Naive B cell (primary cell): ENCODE results near the gene AGAP9. TPM values are rescaled to one million over a fixed set of nuclear protein-coding genes. Genes with fewer than 3 reads are reported as not detected.
"Not testable (repeated sequence)": the region's sequence is repeated elsewhere in the genome, so short reads cannot be mapped to it uniquely, and the experiment has no call there.

Source experiments
- ATAC-seq, 2 donors: fragments of 150-1000 bp; cut with Tn5 transposase; 2 replicates each; pipeline ENCODE4 v1.10.0; 2021; ENCODE audit warnings: low read depth in 2 of 2, mild to moderate bottlenecking in 2 of 2, moderate library complexity in 2 of 2
- DNase-seq: peaks from one replicate; pipeline ENCODE4 v3.0.0; 2022
- H3K27ac Mint-ChIP-seq, 6 donors: one replicate each; pipeline ENCODE4 v1.8.0; 2020 to 2022; ENCODE audit warnings: mild to moderate bottlenecking in 6 of 6, mixed read lengths in 6 of 6, moderate library complexity in 5 of 6, inconsistent platforms in 2 of 6
- H3K27me3 Mint-ChIP-seq, 3 donors: one replicate each; pipeline ENCODE4 v1.8.0; 2021 to 2022; ENCODE audit warnings: mixed read lengths in 3 of 3, mild to moderate bottlenecking in 1 of 3
- H3K36me3 Mint-ChIP-seq, 2 donors: one replicate each; pipeline ENCODE4 v1.8.0; 2020 to 2022; ENCODE audit warnings: mixed read lengths in 2 of 2, inconsistent platforms in 1 of 2, mild to moderate bottlenecking in 1 of 2
- H3K4me1 Mint-ChIP-seq, 3 donors: one replicate each; pipeline ENCODE4 v1.8.0; 2020 to 2022; ENCODE audit warnings: mixed read lengths in 3 of 3, inconsistent platforms in 1 of 3, mild to moderate bottlenecking in 1 of 3, moderate library complexity in 1 of 3
- H3K4me3 Mint-ChIP-seq, 8 donors: one replicate each; pipeline ENCODE4 v1.8.0; 2020 to 2022; ENCODE audit warnings: mild to moderate bottlenecking in 8 of 8, mixed read lengths in 8 of 8, moderate library complexity in 8 of 8, inconsistent platforms in 2 of 8
- H3K9me3 Mint-ChIP-seq, 7 donors: one replicate each; pipeline ENCODE4 v1.8.0; 2020 to 2022; ENCODE audit warnings: mixed read lengths in 7 of 7, mild to moderate bottlenecking in 5 of 7, inconsistent platforms in 2 of 7, moderate library complexity in 1 of 7
- polyA plus RNA-seq, 6 donors: library from polyadenylated mRNA; unstranded; fragments of 300-500 nt; fragmentation: Illumina TruSeq; gene quantifications; one replicate each; pipeline ENCODE4 v1.2.3, GENCODE V29; 2021; ENCODE audit warnings: low read depth in 6 of 6

Gene AGAP9
- polyA plus RNA-seq, result under 1 TPM in 5 of 6 donors, not detected in 1; 0.12 to 0.65 (median 0.40) TPM

DNA sequence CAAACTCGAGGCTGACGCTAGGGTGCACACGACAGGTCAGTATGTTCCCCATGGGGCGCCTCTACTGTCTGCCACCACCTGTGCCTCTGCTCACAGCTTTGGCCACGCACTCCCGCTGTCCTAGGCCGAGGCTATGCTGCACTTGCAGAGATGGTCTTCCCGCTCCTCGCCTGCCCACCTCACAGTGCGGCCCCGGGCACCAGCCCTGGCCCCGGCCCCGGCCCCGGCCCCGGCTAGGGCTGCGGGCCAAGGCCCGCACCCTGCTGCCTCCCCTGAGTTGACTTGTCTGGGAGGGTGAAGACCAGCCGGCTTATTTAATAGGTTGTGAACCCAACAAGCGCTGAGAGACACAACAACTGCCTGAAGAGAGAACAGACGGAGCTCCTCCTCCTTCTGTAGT is at the start of gene AGAP9:
Gene AGAP9 (minus strand): TSS at position 164 of the 400 bp plus-strand sequence. CDS start 112 bp downstream, at position 52.
- H3K4me1 Mint-ChIP-seq, H3K27ac Mint-ChIP-seq, ATAC-seq, DNase-seq, H3K9me3 Mint-ChIP-seq, H3K36me3 Mint-ChIP-seq, H3K4me3 Mint-ChIP-seq, H3K27me3 Mint-ChIP-seq: not testable (repeated sequence)

DNA sequence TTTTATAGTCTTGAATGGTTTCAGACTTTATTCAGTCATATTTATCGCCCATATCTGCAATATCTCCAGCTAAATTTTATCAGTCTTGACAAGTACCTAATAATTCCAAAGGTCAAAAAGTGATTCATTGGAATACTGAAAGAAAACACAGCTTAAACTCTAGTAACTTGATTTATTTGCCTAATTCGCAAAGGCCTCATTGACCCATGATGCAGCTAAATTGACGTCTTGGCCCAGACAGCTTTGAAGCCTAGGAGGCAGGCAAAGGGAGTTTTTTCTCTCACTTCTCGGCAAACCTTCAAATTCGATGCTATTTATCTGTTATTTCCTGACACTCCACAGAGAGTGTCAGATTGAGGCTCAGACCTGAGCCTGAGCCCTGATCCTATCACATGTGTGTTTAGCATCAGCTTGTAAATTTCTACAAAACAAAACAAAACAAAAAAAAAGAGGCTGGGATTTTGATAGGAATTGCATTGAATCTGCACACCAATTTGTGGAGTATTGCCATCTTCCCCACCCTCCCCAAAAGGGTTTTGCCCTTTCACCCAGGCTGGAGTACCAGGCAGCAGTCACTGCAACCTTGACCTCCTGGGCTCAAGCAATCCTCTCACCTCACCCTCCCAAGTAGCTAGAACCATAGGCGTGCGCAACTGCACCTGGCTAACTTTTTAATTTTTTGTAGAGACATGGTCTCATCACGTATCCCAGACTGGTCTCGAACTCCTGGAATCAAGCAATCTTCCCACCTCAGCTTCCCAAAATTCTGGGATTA is 47.9 kb upstream of the AGAP9 start:
- not testable (repeated sequence) for H3K36me3 Mint-ChIP-seq, DNase-seq, H3K27me3 Mint-ChIP-seq, H3K9me3 Mint-ChIP-seq, H3K4me1 Mint-ChIP-seq, H3K4me3 Mint-ChIP-seq, H3K27ac Mint-ChIP-seq, ATAC-seq

DNA sequence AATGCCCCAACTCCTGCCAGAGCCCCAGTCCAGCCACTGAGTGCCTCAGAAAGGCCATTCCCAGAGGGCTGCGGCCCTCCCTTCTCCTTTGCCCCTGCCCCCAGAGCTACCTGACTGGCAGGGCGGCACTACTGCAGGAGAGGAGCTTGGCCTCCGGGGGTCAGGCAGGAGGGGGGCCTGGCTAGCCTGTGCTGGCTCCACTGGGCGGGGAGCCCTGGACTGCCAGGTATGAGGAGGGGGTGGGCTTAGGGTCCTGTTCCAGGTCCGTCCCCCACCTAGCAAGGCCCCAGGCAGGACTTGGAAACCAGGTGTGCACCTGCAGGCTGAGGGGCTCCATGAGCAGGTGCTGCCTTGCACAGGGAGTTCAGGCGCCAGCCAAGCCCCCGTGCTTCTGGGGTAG is 43.3 kb upstream of the AGAP9 start:
- not testable (repeated sequence) for H3K27ac Mint-ChIP-seq, H3K27me3 Mint-ChIP-seq, H3K36me3 Mint-ChIP-seq, DNase-seq, H3K4me1 Mint-ChIP-seq, H3K9me3 Mint-ChIP-seq, H3K4me3 Mint-ChIP-seq, ATAC-seq

DNA sequence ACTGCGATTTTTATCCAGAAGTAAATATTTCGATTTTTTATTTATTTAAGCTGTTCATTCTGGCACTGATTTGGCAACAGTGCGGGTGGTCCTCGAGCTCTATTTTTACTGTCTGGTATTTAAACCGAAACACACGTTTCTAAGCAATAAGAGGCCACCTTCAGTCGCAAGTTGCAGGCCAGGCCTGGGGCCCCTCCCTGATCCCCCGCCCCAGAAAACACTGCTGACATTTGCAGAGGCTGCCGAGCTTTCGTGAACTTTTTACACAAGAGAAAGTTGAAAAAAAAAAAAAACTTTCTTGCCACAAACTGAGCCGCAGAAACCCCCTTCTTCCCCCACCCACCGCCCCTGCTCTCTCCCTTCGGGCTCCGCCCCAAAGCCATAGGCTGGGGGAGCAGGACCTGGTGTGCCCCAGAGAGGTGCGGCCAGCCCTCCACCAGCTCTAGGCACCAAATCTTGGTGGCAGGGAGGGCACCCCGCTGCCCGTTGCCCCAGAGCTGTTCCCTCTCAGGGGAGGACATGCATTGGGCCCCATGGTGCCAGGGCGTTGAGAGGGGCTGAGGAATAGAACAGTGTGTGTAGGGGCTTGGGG is 42.8 kb upstream of the AGAP9 start:
- H3K4me1 Mint-ChIP-seq, H3K4me3 Mint-ChIP-seq, H3K27me3 Mint-ChIP-seq, ATAC-seq, H3K36me3 Mint-ChIP-seq, H3K9me3 Mint-ChIP-seq, DNase-seq, H3K27ac Mint-ChIP-seq: not testable (repeated sequence)

DNA sequence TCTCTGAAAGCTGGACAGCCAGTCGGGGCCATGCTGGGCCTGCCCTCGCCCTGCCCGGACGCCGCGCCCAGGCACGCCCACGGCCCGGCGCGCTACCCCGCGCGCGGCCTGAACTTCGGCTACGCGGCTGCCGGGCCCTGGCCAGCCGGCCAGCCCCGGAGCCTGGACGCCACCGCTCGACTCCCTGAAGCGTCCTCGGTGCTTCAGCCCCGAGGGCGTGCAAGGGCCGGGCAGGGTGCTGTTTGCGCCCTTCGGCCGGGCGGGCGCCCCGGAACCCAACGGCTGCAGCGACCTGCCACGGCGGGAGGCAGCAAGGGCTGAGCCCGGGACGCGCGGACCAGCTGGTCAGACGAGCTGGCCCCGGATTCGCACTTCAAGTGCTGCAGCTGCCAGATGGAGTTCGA is 42.1 kb upstream of the AGAP9 start:
- not testable (repeated sequence) for H3K36me3 Mint-ChIP-seq, H3K27ac Mint-ChIP-seq, ATAC-seq, H3K4me3 Mint-ChIP-seq, H3K9me3 Mint-ChIP-seq, DNase-seq, H3K27me3 Mint-ChIP-seq, H3K4me1 Mint-ChIP-seq

DNA sequence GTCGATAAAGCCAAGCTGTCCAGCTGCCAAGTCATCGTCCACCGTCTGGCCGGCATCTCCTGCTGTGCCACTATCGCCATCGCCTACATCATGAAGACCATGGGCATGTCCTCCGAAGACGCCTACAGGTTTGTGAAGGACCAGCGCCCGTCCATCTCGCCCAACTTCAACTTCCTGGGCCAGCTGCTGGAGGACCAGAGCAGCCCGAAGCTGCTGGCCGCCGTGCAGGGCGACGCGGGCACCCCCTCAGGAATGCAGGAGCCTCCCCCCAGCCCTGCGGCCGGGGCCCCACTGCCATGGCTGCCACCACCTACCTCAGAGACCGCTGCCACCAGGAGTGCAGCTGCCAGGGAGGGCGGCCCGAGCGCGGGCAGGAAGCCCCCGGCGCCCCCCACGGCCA is 41.5 kb upstream of the AGAP9 start:
- not testable (repeated sequence) for H3K4me3 Mint-ChIP-seq, H3K27ac Mint-ChIP-seq, H3K4me1 Mint-ChIP-seq, H3K27me3 Mint-ChIP-seq, H3K9me3 Mint-ChIP-seq, H3K36me3 Mint-ChIP-seq, ATAC-seq, DNase-seq

DNA sequence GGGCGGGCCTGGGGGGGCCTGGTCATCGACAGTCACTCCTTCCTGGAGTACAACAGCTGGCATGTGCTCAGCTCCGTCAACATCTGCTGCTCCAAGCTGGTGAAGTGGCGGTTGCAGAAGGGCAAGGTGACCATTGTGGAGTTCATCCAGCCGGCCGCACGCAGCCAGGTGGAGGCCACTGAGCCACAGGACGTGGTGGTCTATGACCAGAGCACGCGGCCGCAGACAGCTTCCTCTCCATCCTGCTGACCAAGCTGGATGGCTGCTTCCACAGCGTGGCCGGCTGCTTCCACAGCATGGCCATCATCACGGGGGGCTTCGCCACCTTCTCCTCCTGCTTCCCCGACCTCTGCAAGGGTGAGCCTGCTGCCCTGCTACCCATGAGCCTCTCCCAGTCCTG is 40.9 kb upstream of the AGAP9 start:
- not testable (repeated sequence) for ATAC-seq

DNA sequence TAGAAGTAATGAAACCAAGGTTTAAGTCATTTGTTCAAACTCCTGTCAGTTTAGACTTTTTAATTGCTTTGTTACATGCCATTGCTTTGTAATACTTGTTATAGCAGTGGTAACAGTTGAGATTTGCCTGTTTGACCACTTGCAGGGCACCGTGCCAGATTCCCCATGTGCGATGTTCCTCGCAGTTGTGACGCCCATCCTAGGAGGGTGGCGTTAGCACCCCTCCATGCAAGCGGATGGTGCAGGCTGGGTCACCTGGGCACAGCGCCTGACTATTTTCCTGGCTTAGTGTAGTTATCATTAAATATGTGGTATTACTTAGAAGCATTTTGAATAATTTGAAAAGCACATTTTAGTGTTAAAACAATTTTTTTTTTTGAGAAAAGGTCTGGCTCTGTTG is 37.0 kb upstream of the AGAP9 start:
- H3K4me3 Mint-ChIP-seq, H3K27ac Mint-ChIP-seq, H3K36me3 Mint-ChIP-seq, H3K9me3 Mint-ChIP-seq, DNase-seq, H3K4me1 Mint-ChIP-seq, H3K27me3 Mint-ChIP-seq, ATAC-seq: not testable (repeated sequence)

More for the DNA sequence above, 40.9 kb upstream of the AGAP9 start:
- not testable (repeated sequence) for H3K36me3 Mint-ChIP-seq, H3K4me1 Mint-ChIP-seq, H3K9me3 Mint-ChIP-seq, H3K27me3 Mint-ChIP-seq, H3K27ac Mint-ChIP-seq, DNase-seq, H3K4me3 Mint-ChIP-seq

DNA sequence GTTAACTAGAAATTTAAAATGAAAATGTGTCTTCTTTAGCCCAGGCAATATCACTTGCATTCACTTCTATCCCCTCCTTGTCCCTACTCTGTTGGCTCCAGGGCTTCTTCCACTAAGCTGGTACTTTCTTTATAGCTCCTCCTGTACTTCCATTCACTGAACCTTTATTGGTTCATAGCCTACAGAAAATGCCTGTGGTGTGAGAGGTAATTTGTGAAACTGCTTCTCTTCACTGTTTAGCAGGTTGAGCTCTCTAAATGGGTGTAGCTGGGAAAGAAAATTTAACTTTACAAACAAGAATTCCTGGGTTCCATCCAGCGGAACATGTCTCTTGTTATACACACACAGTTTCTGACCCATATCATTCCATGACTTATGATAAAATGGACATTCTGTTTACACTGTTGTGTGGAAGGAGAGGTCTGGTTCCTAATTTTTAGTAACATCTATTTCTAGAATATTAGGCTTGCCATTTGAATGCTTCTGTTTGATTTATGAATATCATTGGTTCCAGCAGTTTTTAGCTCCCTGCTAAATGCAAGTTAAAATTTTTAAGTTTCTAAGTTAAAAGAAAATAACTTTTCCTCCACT is 36.4 kb upstream of the AGAP9 start:
- not testable (repeated sequence) for H3K36me3 Mint-ChIP-seq, H3K4me3 Mint-ChIP-seq, H3K27ac Mint-ChIP-seq, ATAC-seq, H3K27me3 Mint-ChIP-seq, H3K4me1 Mint-ChIP-seq, DNase-seq, H3K9me3 Mint-ChIP-seq

DNA sequence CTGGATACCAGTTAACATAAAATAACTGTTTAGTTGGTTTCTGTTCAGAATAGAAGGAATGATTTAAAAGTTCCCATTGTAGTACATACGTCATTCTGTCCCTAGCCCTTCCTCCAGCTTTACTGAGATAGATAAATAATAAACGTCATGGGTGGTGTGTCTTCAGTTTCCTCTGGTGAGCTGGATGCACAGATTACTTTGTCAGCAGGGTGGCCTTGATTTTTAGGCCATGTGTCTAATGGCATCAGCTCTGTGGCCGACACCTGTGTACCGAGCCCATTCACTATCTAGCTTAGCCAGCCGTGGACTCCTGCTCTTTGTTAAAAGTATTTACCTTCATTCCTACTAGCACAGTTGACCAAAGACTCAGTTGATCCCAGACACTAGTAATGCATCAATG is 34.7 kb upstream of the AGAP9 start:
- not testable (repeated sequence) for H3K36me3 Mint-ChIP-seq, H3K27me3 Mint-ChIP-seq, H3K4me3 Mint-ChIP-seq, H3K4me1 Mint-ChIP-seq, ATAC-seq, DNase-seq, H3K9me3 Mint-ChIP-seq
- H3K27ac Mint-ChIP-seq, result peak overlapping the region in 2 of 6 donors; percentile 28 to 77

DNA sequence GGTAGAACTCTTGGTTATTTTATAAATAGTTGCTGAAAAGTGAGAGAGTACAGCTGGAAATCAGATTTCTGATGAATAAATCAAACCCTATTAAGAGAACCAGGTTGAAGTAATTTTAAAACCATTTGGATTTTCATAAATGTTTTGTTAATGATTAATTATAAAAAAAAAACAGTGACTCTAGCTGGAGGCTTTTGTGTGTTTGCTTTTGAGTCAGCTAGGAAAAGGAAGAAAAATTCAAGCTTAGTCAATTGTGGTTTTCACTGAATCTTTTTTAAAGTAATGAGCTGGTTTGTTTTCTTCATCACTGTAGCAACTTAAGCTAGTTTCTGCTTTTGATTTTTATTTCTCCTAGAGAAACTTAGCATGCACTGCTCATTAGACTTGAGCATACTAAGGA is 34.2 kb upstream of the AGAP9 start:
- not testable (repeated sequence) for H3K27ac Mint-ChIP-seq, H3K9me3 Mint-ChIP-seq, H3K27me3 Mint-ChIP-seq, DNase-seq, ATAC-seq, H3K4me1 Mint-ChIP-seq, H3K4me3 Mint-ChIP-seq, H3K36me3 Mint-ChIP-seq

DNA sequence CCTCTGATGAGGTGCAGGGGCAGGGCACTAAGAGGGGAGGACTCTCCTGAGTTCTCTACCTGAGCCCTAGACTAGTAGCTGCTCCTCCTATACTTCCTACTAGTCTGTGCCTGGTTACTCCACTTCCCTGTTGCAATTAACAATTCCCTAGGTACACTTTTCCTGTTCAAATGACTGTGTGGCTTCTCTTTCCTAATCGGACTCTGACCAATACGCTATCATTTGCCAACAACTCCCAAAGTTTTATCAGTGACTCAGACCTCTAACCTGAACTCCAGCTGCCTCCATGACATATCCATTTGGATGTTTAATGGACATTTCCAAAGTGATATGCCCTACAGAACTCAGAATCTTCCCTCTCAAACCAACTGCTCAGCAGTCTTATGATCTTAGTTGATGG is 31.9 kb upstream of the AGAP9 start:
- not testable (repeated sequence) for H3K36me3 Mint-ChIP-seq, H3K27me3 Mint-ChIP-seq, ATAC-seq, H3K9me3 Mint-ChIP-seq, DNase-seq
- Mint-ChIP-seq H3K4me3 (peak overlapping the region in 3 of 8 donors; percentile 20 to 70 (median 57)), H3K27ac (peak overlapping the region in 1 of 6 donors; percentile 79), H3K4me1 (peaks cover 8 to 10% (median 9%) of the 10 kb centered on the region in 3 donors)

DNA sequence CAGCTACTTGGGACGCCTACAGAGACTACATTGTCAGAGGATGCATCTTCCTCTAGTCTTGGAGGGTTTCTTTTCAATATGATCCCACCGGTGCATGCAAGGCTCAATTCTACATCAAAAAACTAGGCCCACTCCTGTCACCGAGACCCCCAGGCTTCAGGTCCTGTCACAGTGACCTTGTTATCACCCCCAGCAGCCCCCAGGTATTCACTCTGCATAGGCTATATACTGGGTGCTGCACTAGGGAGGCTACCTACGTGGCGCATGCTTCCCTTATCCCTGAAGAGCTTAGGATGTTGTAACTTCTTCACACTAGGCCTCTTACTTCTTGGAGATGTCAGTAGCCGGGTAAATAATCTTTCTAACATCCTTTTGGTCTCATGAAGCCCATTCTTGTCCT is 31.1 kb upstream of the AGAP9 start:
- not testable (repeated sequence) for DNase-seq, H3K27me3 Mint-ChIP-seq, H3K36me3 Mint-ChIP-seq, H3K9me3 Mint-ChIP-seq, H3K27ac Mint-ChIP-seq, ATAC-seq
- H3K4me1 Mint-ChIP-seq, result peaks cover 8 to 10% (median 9%) of the 10 kb centered on the region in 3 donors
- peak overlapping the region in 7 of 8 donors; percentile 24 to 70 (median 30) for H3K4me3 Mint-ChIP-seq

DNA sequence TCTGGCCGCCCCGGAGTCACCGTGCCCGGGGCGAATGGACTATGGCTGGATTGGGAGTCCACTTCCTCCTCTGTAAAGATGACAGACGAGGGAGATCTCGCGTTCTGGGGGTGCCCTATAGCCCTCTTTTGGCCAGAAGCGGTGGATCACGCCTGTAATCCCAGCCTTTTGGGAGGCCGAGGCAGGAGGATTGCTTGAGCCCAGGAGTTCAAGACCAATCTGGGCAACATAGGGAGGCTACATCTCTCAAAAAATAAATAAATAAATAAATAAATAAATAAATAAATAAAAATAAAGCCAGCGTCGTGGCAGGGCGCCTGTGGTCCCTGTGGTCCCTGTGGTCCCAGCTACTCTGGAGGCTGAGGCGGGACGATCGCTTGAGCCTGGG is 30.4 kb upstream of the AGAP9 start:
- H3K27ac Mint-ChIP-seq, result peak overlapping the region in 1 of 6 donors; percentile 72
- H3K9me3 Mint-ChIP-seq, DNase-seq, H3K36me3 Mint-ChIP-seq, H3K27me3 Mint-ChIP-seq: not testable (repeated sequence)
- peak overlapping the region; percentile 58 to 98 (median 92) for H3K4me3 Mint-ChIP-seq
- peak; percentile 14 to 23 for ATAC-seq
- peaks cover 8 to 10% (median 9%) of the 10 kb centered on the region in 3 donors for H3K4me1 Mint-ChIP-seq
